NCI-H526 (cell line): ENCODE results near the gene P2RY8.
"Not testable (repeated sequence)": the region's sequence is repeated elsewhere in the genome, so short reads cannot be mapped to it uniquely, and the experiment has no call there.

Source experiments
- DNase-seq, 2 experiments: peaks; one replicate each; lab custom pipeline; 2025; lab: John Stamatoyannopoulos, UW

Gene P2RY8

GRCh38 chrX:1464971-1465285, 72.1 kb downstream of the P2RY8 start:
- DNase-seq: no peak

- no peak for DNase-seq
Measured at GRCh38 chrX:1464041-1464970, 72.7 kb downstream of the P2RY8 start.

DNA sequence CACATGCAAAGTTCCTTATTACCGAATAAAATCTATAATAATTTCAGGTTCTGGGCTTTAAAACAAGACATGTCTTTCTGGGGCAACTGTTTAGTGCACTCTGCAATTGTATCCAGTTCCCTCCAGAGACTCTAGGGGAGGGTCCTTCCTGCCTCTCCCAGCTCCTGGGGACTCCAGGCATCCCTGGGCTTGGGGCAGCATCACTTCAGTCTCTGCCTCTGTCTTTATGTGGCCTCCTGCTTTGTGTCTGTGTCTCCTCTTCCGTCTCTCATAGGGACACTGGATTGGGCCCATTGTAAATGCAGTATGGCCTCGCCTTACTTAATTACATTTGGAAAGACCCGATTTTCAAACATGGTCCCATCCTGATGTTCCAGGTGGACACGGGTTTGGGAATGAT, 73.4 kb downstream of the P2RY8 start:
- no peak for DNase-seq

GRCh38 chrX:1462596-1463251, 74.3 kb downstream of the P2RY8 start:
- DNase-seq: no peak

- no peak for DNase-seq
Measured at GRCh38 chrX:1462110-1462509, 74.9 kb downstream of the P2RY8 start.

- DNase-seq: no peak
Measured at GRCh38 chrX:1455948-1456280, 81.1 kb downstream of the P2RY8 start.

GRCh38 chrX:1453951-1454785, 82.8 kb downstream of the P2RY8 start:
- DNase-seq: no peak

DNA sequence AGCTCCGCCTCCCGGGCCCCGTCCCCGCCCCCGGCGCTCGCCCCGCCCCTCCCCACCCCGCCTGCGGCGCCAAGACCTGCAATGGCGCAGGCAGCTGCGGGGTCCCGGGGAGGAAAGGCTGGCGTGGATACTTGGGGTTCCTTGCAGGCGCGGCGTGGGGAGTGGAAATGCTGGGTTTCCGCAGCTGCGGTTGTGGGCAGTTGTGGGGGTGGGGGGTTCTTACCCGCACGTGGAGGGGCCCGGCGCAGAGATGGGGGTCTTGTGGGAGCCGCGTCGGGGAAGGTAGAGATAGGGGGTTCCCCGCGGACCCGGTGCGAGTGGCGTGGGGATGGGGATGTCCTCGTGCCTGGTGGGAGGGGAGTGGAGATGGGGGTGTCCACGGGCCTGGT, 83.6 kb downstream of the P2RY8 start:
- no peak for DNase-seq

GRCh38 chrX:1452516-1453394, 84.2 kb downstream of the P2RY8 start, which contains the start of gene ASMTL:
ASMTL (minus strand) TSS chrX:1452909; CDS start chrX:1452840, 69 bp downstream.
- no peak for DNase-seq

GRCh38 chrX:1451661-1452515, 85.1 kb downstream of the P2RY8 start:
- DNase-seq: no peak

- DNase-seq: no peak
Measured at GRCh38 chrX:1451251-1451660, 85.7 kb downstream of the P2RY8 start.

DNA sequence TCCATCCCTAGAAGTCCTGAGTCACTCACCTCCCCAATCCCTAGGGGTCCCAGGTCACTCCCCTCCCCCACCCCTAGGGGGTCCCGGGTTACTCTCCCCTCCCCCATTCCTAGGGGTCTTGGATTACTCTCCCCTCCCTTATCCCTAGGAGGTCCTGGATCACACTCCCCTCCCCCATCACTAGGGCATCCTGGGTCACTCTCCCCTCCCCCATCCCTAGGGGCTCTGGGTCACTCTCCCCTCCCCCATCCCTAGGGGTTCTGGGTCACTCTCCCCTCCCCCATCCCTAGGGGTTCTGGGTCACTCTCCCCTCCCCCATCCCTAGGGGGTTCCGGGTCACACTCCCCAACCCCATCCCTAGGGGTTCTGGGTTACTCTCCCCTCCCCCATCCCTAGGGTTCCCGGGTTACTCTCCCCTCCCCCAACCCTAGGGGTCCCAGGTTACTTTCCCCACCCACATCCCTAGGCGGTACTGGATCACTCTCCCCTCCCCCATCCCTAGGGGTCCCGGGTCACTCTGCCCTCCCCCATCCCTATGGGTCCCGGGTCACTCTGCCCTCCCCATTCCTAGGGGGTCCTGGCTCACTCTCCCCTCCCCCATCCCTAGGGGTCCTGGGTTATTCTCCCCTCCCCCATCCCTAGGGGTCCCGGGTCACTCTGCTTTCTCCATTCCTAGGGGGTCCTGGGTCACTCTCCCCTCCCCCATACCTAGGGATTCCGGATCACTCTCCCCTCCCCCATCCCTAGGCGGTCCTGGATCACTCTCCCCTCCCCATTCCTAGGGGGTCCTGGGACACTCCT, 86.4 kb downstream of the P2RY8 start:
- no peak for DNase-seq

GRCh38 chrX:1449823-1450149, 87.2 kb downstream of the P2RY8 start:
- no peak for DNase-seq

- no peak for DNase-seq
Measured at GRCh38 chrX:1449036-1449822, 87.8 kb downstream of the P2RY8 start.

DNA sequence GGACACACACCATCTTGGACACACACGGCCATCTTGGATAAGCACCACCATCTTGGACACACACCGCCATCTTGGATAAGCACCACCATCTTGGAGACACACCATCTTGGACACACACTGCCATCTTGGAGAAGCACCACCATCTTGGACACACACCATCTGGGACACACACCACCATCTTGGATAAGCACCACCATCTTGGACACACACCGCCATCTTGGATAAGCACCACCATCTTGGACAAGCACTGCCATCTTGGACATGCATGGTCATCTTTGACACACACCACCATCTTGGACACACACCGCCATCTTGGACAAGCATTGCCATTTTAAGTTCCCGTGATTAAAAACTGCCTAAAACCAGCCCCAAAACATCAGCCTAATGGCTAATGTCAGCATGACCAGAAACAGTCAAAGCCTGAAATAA, 88.4 kb downstream of the P2RY8 start:
- DNase-seq: not testable (repeated sequence)

DNA sequence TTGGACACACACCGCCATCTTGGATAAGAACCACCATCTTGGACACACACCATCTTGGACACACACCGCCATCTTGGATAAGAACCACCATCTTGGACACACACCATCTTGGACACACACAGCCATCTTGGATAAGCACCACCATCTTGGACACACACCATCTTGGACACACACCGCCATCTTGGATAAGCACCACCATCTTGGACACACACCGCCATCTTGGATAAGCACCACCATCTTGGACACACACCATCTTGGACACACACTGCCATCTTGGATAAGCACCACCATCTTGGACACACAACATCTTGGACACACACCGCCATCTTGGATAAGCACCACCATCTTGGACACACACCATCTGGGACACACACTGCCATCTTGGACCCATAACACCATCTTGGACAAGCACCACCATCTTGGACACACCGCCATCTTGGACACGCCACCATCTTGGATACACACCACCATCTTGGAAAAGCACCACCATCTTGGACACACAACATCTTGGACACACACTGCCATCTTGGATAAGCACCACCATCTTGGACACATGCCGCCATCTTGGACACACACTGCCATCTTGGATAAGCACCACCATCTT, 88.9 kb downstream of the P2RY8 start:
- DNase-seq: not testable (repeated sequence)

GRCh38 chrX:1446984-1447968, 89.7 kb downstream of the P2RY8 start:
- not testable (repeated sequence) for DNase-seq
